ENCODE results near the gene PDE4DIP. TPM values are rescaled to one million over a fixed set of nuclear protein-coding genes. Genes with fewer than 3 reads are reported as not detected.
"Not testable (repeated sequence)": the region's sequence is repeated elsewhere in the genome, so short reads cannot be mapped to it uniquely, and the experiment has no call there.

PDE4DIP gene
- polyA plus RNA-seq, 1 donor from 2014 or later: 151 TPM

GRCh38 chr1:148935381-148936002 lies 91.3 kb downstream of the PDE4DIP start:
- H4K20me1 ChIP-seq (ENCODE audit: insufficient read depth); H3K4me3 ChIP-seq (ENCODE audit: low read length); H3K79me2 ChIP-seq (replicated peaks; ENCODE audit: insufficient read depth, low read length); H2AFZ ChIP-seq (ENCODE audit: low read depth, low read length); H3K9ac ChIP-seq (ENCODE audit: low read length); H3K27ac ChIP-seq (ENCODE audit: low read length); H3K27me3 ChIP-seq (ENCODE audit: insufficient read depth, low read depth, low read length); H3K36me3 ChIP-seq (ENCODE audit: insufficient read depth, low read length); H3K9me2 ChIP-seq (ENCODE audit: insufficient read depth, low read length); H3K4me2 ChIP-seq (ENCODE audit: low read length); H3K9me3 ChIP-seq (ENCODE audit: low read length); H3F3A ChIP-seq (ENCODE audit: insufficient read depth, low read length, poor library complexity, severe bottlenecking): not testable (repeated sequence)

- H3K9me2 ChIP-seq (ENCODE audit: insufficient read depth, low read length); H3K4me3 ChIP-seq (ENCODE audit: low read length); H3F3A ChIP-seq (ENCODE audit: insufficient read depth, low read length, poor library complexity, severe bottlenecking); H3K9me3 ChIP-seq (ENCODE audit: low read length); H3K27me3 ChIP-seq (ENCODE audit: insufficient read depth, low read depth, low read length); H3K79me2 ChIP-seq (replicated peaks; ENCODE audit: insufficient read depth, low read length); H3K36me3 ChIP-seq (ENCODE audit: insufficient read depth, low read length); H4K20me1 ChIP-seq (ENCODE audit: insufficient read depth); H3K4me2 ChIP-seq (ENCODE audit: low read length); H2AFZ ChIP-seq (ENCODE audit: low read depth, low read length); H3K9ac ChIP-seq (ENCODE audit: low read length); H3K27ac ChIP-seq (ENCODE audit: low read length): not testable (repeated sequence)
Observed at GRCh38 chr1:148942906-148943305, 98.7 kb downstream of the PDE4DIP start.

- H3K36me3 ChIP-seq (ENCODE audit: insufficient read depth, low read length); H3K27ac ChIP-seq (ENCODE audit: low read length): not testable (repeated sequence)
Observed at GRCh38 chr1:148945130-148945529, 100.9 kb downstream of the PDE4DIP start.

GRCh38 chr1:148948768-148949167 lies 104.5 kb downstream of the PDE4DIP start:
- H3K9me2 ChIP-seq (ENCODE audit: insufficient read depth, low read length); H3K9me3 ChIP-seq (ENCODE audit: low read length); H2AFZ ChIP-seq (ENCODE audit: low read depth, low read length); H3K4me3 ChIP-seq (ENCODE audit: low read length); H4K20me1 ChIP-seq (ENCODE audit: insufficient read depth); H3K36me3 ChIP-seq (ENCODE audit: insufficient read depth, low read length); H3K27ac ChIP-seq (ENCODE audit: low read length); H3K9ac ChIP-seq (ENCODE audit: low read length); H3K4me2 ChIP-seq (ENCODE audit: low read length); H3F3A ChIP-seq (ENCODE audit: insufficient read depth, low read length, poor library complexity, severe bottlenecking); H3K27me3 ChIP-seq (ENCODE audit: insufficient read depth, low read depth, low read length); H3K79me2 ChIP-seq (replicated peaks; ENCODE audit: insufficient read depth, low read length): not testable (repeated sequence)

More at GRCh38 chr1:148945130-148945529, 100.9 kb downstream of the PDE4DIP start:
- H3K4me3 ChIP-seq (ENCODE audit: low read length); H3K27me3 ChIP-seq (ENCODE audit: insufficient read depth, low read depth, low read length); H2AFZ ChIP-seq (ENCODE audit: low read depth, low read length); H3K9me2 ChIP-seq (ENCODE audit: insufficient read depth, low read length); H3K4me2 ChIP-seq (ENCODE audit: low read length); H3K9ac ChIP-seq (ENCODE audit: low read length); H3K9me3 ChIP-seq (ENCODE audit: low read length); H3F3A ChIP-seq (ENCODE audit: insufficient read depth, low read length, poor library complexity, severe bottlenecking); H3K79me2 ChIP-seq (replicated peaks; ENCODE audit: insufficient read depth, low read length); H4K20me1 ChIP-seq (ENCODE audit: insufficient read depth): not testable (repeated sequence)

- not testable (repeated sequence) for H3K27me3 ChIP-seq (ENCODE audit: insufficient read depth, low read depth, low read length); H2AFZ ChIP-seq (ENCODE audit: low read depth, low read length); H3K9me2 ChIP-seq (ENCODE audit: insufficient read depth, low read length); H4K20me1 ChIP-seq (ENCODE audit: insufficient read depth); H3K4me2 ChIP-seq (ENCODE audit: low read length); H3K9me3 ChIP-seq (ENCODE audit: low read length); H3F3A ChIP-seq (ENCODE audit: insufficient read depth, low read length, poor library complexity, severe bottlenecking); H3K36me3 ChIP-seq (ENCODE audit: insufficient read depth, low read length); H3K79me2 ChIP-seq (replicated peaks; ENCODE audit: insufficient read depth, low read length)
- peak overlapping the region; percentile 73 for H3K27ac ChIP-seq (ENCODE audit: low read length)
- peak overlapping the region; percentile 64 for H3K9ac ChIP-seq (ENCODE audit: low read length)
- peak overlapping the region; percentile 63 for H3K4me3 ChIP-seq (ENCODE audit: low read length)
- peak; percentile 46 for TF ChIP-seq CTCF (IDR thresholded peaks at IDR 0.05; ENCODE audit: poor library complexity, severe bottlenecking)
- TF ChIP-seq POLR2AphosphoS5 (IDR thresholded peaks at IDR 0.05): peak; percentile 4
- peak; percentile 50 for TF ChIP-seq MXI1 (conservative IDR thresholded peaks at IDR 0.05; ENCODE audit: poor library complexity, severe bottlenecking)
- peak; percentile 26 for TF ChIP-seq SMC3 (conservative IDR thresholded peaks at IDR 0.05; ENCODE audit: poor library complexity)
Observed at GRCh38 chr1:148951336-148952227, 107.4 kb downstream of the PDE4DIP start.

All from neural cell (in vitro differentiated cells).